ENCODE data around the gene CC2D1A.

Gene CC2D1A

GRCh38 chr19:13877303-13877702 lies 28.7 kb upstream of the CC2D1A start:
- TF ChIP-seq, protein P1, sequence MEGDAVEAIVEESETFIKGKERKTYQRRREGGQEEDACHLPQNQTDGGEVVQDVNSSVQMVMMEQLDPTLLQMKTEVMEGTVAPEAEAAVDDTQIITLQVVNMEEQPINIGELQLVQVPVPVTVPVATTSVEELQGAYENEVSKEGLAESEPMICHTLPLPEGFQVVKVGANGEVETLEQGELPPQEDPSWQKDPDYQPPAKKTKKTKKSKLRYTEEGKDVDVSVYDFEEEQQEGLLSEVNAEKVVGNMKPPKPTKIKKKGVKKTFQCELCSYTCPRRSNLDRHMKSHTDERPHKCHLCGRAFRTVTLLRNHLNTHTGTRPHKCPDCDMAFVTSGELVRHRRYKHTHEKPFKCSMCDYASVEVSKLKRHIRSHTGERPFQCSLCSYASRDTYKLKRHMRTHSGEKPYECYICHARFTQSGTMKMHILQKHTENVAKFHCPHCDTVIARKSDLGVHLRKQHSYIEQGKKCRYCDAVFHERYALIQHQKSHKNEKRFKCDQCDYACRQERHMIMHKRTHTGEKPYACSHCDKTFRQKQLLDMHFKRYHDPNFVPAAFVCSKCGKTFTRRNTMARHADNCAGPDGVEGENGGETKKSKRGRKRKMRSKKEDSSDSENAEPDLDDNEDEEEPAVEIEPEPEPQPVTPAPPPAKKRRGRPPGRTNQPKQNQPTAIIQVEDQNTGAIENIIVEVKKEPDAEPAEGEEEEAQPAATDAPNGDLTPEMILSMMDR (IDR thresholded peaks at IDR 0.05; ENCODE audit: insufficient read depth, low read depth, low read length, missing control alignments): no peak
- DNase-seq (ENCODE audit: low read depth): no peak
- no peak overlapping the region for H3K4me3 ChIP-seq (ENCODE audit: low read length)

- TF ChIP-seq, protein P1 (IDR thresholded peaks at IDR 0.05; ENCODE audit: insufficient read depth, low read depth, low read length, missing control alignments): peak; percentile 87
- H3K4me3 ChIP-seq (ENCODE audit: low read length): no peak overlapping the region
- peak; percentile 96 for DNase-seq (ENCODE audit: low read depth)
These were observed 25.6 kb upstream of the CC2D1A start for GRCh38 chr19:13880059-13881043.

DNA sequence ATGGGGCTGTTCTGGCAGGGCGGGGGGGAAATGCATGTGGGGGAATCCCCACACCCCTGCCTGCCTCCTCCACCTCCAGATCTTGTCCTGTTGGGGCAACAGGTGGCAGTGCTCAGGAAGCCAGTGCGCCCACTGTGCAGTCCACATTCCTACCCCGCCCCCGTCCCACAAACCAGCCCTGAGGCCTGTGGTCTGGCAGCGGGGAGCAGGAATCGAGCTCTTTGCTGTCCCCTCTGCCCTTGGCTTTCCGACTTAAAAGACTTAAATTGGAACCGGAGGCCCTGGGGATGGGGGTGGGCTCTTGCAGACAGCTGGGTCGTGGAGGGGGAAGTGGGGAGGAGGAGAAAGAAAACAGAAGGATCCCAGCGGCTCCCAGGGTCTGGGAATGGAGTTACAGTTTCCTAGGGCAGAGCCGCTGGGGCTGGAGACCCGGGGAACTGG lies 24.7 kb upstream of the CC2D1A start:
- TF ChIP-seq, protein P1 (IDR thresholded peaks at IDR 0.05; ENCODE audit: insufficient read depth, low read depth, low read length, missing control alignments): no peak
- DNase-seq (ENCODE audit: low read depth): no peak
- no peak overlapping the region for H3K4me3 ChIP-seq (ENCODE audit: low read length)

- TF ChIP-seq, protein P1 (IDR thresholded peaks at IDR 0.05; ENCODE audit: insufficient read depth, low read depth, low read length, missing control alignments): no peak
- no peak overlapping the region for H3K4me3 ChIP-seq (ENCODE audit: low read length)
- DNase-seq (ENCODE audit: low read depth): no peak
These were observed 24.1 kb upstream of the CC2D1A start for GRCh38 chr19:13881692-13882418.

- H3K4me3 ChIP-seq (ENCODE audit: low read length): no peak overlapping the region
- DNase-seq (ENCODE audit: low read depth): no peak
- TF ChIP-seq, protein P1 (IDR thresholded peaks at IDR 0.05; ENCODE audit: insufficient read depth, low read depth, low read length, missing control alignments): no peak
These were observed 23.6 kb upstream of the CC2D1A start for GRCh38 chr19:13882419-13882795.

- TF ChIP-seq, protein P1 (IDR thresholded peaks at IDR 0.05; ENCODE audit: insufficient read depth, low read depth, low read length, missing control alignments): no peak
- no peak overlapping the region for H3K4me3 ChIP-seq (ENCODE audit: low read length)
- peak; percentile 38 for DNase-seq (ENCODE audit: low read depth)
These were observed 23.2 kb upstream of the CC2D1A start for GRCh38 chr19:13882836-13883235.

Data from epithelial cell of esophagus (primary cell).